ENCODE measurements around the gene NFIA. TPM values are rescaled to one million over a fixed set of nuclear protein-coding genes. Genes with fewer than 3 reads are reported as not detected.

Gene NFIA
- total RNA-seq, result 31.3 TPM

GRCh38 chr1:61082311-61083012 is at the start of gene NFIA:
Gene NFIA (plus strand): TSS chr1:61082561.
- Histone ChIP-seq H3K27me3 (ENCODE audit: control insufficient read depth in 3 of 3, insufficient read depth in 3 of 3, low read length in 3 of 3) (no peaks in the 10 kb centered on the region), H3K36me3 (ENCODE audit: control insufficient read depth in 3 of 3, insufficient read depth in 3 of 3, low read length in 3 of 3) (peaks cover 0 to 2% (median 0%) of the 10 kb centered on the region in 3 donors), H3K27ac (ENCODE audit: low read depth, low read length) (peak within 1 kb of the TSS; percentile 88), H3K9ac (ENCODE audit: low read depth in 1 of 3, low read length in 3 of 3) (peak within 1 kb of the TSS; percentile 89 to 96 (median 94)), H3K4me1 (ENCODE audit: control insufficient read depth in 3 of 3, insufficient read depth in 3 of 3, low read length in 3 of 3) (peaks cover 28 to 45% (median 36%) of the 10 kb centered on the region in 3 donors), H3K9me3 (ENCODE audit: control insufficient read depth in 3 of 3, low read length in 3 of 3) (no peaks in the 10 kb centered on the region), H3K4me3 (ENCODE audit: low read length in 3 of 3) (peak within 1 kb of the TSS; percentile 88 to 94 (median 89))

- Histone ChIP-seq H3K36me3 (ENCODE audit: control insufficient read depth in 3 of 3, insufficient read depth in 3 of 3, low read length in 3 of 3) (no peaks in the 10 kb centered on the region), H3K4me3 (ENCODE audit: low read length in 3 of 3) (no peak overlapping the region), H3K9ac (ENCODE audit: low read depth in 1 of 3, low read length in 3 of 3) (no peak overlapping the region), H3K27me3 (ENCODE audit: control insufficient read depth in 3 of 3, insufficient read depth in 3 of 3, low read length in 3 of 3) (no peaks in the 10 kb centered on the region), H3K9me3 (ENCODE audit: control insufficient read depth in 3 of 3, low read length in 3 of 3) (no peaks in the 10 kb centered on the region), H3K27ac (ENCODE audit: low read depth, low read length) (no peak overlapping the region), H3K4me1 (ENCODE audit: control insufficient read depth in 3 of 3, insufficient read depth in 3 of 3, low read length in 3 of 3) (no peaks in the 10 kb centered on the region)
Observed at GRCh38 chr1:61035880-61036279, 46.5 kb upstream of the NFIA start.

GRCh38 chr1:61042466-61043009 is 39.8 kb upstream of the NFIA start:
- peak overlapping the region; percentile 83 for H3K27ac ChIP-seq (ENCODE audit: low read depth, low read length)
- H3K9me3 ChIP-seq (ENCODE audit: control insufficient read depth in 3 of 3, low read length in 3 of 3), result no peaks in the 10 kb centered on the region
- H3K36me3 ChIP-seq (ENCODE audit: control insufficient read depth in 3 of 3, insufficient read depth in 3 of 3, low read length in 3 of 3), result no peaks in the 10 kb centered on the region
- peak overlapping the region; percentile 62 to 77 (median 72) for H3K4me3 ChIP-seq (ENCODE audit: low read length in 3 of 3)
- H3K9ac ChIP-seq (ENCODE audit: low read depth in 1 of 3, low read length in 3 of 3), result peak overlapping the region; percentile 44 to 86 (median 77)
- H3K4me1 ChIP-seq (ENCODE audit: control insufficient read depth in 3 of 3, insufficient read depth in 3 of 3, low read length in 3 of 3), result peaks cover 2 to 5% (median 4%) of the 10 kb centered on the region in 3 donors
- no peaks in the 10 kb centered on the region for H3K27me3 ChIP-seq (ENCODE audit: control insufficient read depth in 3 of 3, insufficient read depth in 3 of 3, low read length in 3 of 3)

- no peaks in the 10 kb centered on the region for H3K27me3 ChIP-seq (ENCODE audit: control insufficient read depth in 3 of 3, insufficient read depth in 3 of 3, low read length in 3 of 3)
- no peaks in the 10 kb centered on the region for H3K36me3 ChIP-seq (ENCODE audit: control insufficient read depth in 3 of 3, insufficient read depth in 3 of 3, low read length in 3 of 3)
- H3K9me3 ChIP-seq (ENCODE audit: control insufficient read depth in 3 of 3, low read length in 3 of 3), result no peaks in the 10 kb centered on the region
- peaks cover 2 to 5% (median 4%) of the 10 kb centered on the region in 3 donors for H3K4me1 ChIP-seq (ENCODE audit: control insufficient read depth in 3 of 3, insufficient read depth in 3 of 3, low read length in 3 of 3)
- H3K9ac ChIP-seq (ENCODE audit: low read depth in 1 of 3, low read length in 3 of 3), result peak overlapping the region; percentile 77 to 86 (median 81)
- peak overlapping the region; percentile 83 for H3K27ac ChIP-seq (ENCODE audit: low read depth, low read length)
- H3K4me3 ChIP-seq (ENCODE audit: low read length in 3 of 3), result peak overlapping the region; percentile 62 to 77 (median 72)
Observed at GRCh38 chr1:61043010-61043820, 39.1 kb upstream of the NFIA start.

- Histone ChIP-seq H3K4me3 (ENCODE audit: low read length in 3 of 3) (no peak overlapping the region), H3K27ac (ENCODE audit: low read depth, low read length) (no peak overlapping the region), H3K9ac (ENCODE audit: low read depth in 1 of 3, low read length in 3 of 3) (no peak overlapping the region), H3K4me1 (ENCODE audit: control insufficient read depth in 3 of 3, insufficient read depth in 3 of 3, low read length in 3 of 3) (peaks cover 6 to 9% (median 6%) of the 10 kb centered on the region in 3 donors), H3K27me3 (ENCODE audit: control insufficient read depth in 3 of 3, insufficient read depth in 3 of 3, low read length in 3 of 3) (no peaks in the 10 kb centered on the region), H3K9me3 (ENCODE audit: control insufficient read depth in 3 of 3, low read length in 3 of 3) (no peaks in the 10 kb centered on the region), H3K36me3 (ENCODE audit: control insufficient read depth in 3 of 3, insufficient read depth in 3 of 3, low read length in 3 of 3) (no peaks in the 10 kb centered on the region)
Observed at GRCh38 chr1:61046434-61046833, 35.9 kb upstream of the NFIA start.

GRCh38 chr1:61047061-61047460 is 35.3 kb upstream of the NFIA start:
- Histone ChIP-seq H3K27ac (ENCODE audit: low read depth, low read length) (no peak overlapping the region), H3K4me3 (ENCODE audit: low read length in 3 of 3) (no peak overlapping the region), H3K4me1 (ENCODE audit: control insufficient read depth in 3 of 3, insufficient read depth in 3 of 3, low read length in 3 of 3) (peaks cover 7 to 11% (median 10%) of the 10 kb centered on the region in 3 donors), H3K27me3 (ENCODE audit: control insufficient read depth in 3 of 3, insufficient read depth in 3 of 3, low read length in 3 of 3) (no peaks in the 10 kb centered on the region), H3K9ac (ENCODE audit: low read depth in 1 of 3, low read length in 3 of 3) (no peak overlapping the region), H3K9me3 (ENCODE audit: control insufficient read depth in 3 of 3, low read length in 3 of 3) (no peaks in the 10 kb centered on the region), H3K36me3 (ENCODE audit: control insufficient read depth in 3 of 3, insufficient read depth in 3 of 3, low read length in 3 of 3) (no peaks in the 10 kb centered on the region)

GRCh38 chr1:61049850-61050540 is 32.4 kb upstream of the NFIA start:
- Histone ChIP-seq H3K9me3 (ENCODE audit: control insufficient read depth in 3 of 3, low read length in 3 of 3) (no peaks in the 10 kb centered on the region), H3K9ac (ENCODE audit: low read depth in 1 of 3, low read length in 3 of 3) (peak overlapping the region; percentile 67 to 91 (median 79)), H3K27ac (ENCODE audit: low read depth, low read length) (peak overlapping the region; percentile 93), H3K27me3 (ENCODE audit: control insufficient read depth in 3 of 3, insufficient read depth in 3 of 3, low read length in 3 of 3) (no peaks in the 10 kb centered on the region), H3K36me3 (ENCODE audit: control insufficient read depth in 3 of 3, insufficient read depth in 3 of 3, low read length in 3 of 3) (no peaks in the 10 kb centered on the region), H3K4me3 (ENCODE audit: low read length in 3 of 3) (peak overlapping the region; percentile 76 to 84 (median 77)), H3K4me1 (ENCODE audit: control insufficient read depth in 3 of 3, insufficient read depth in 3 of 3, low read length in 3 of 3) (peaks cover 22 to 29% (median 28%) of the 10 kb centered on the region in 3 donors)

- Histone ChIP-seq H3K27me3 (ENCODE audit: control insufficient read depth in 3 of 3, insufficient read depth in 3 of 3, low read length in 3 of 3) (no peaks in the 10 kb centered on the region), H3K4me3 (ENCODE audit: low read length in 3 of 3) (peak overlapping the region; percentile 76 to 84 (median 77)), H3K9ac (ENCODE audit: low read depth in 1 of 3, low read length in 3 of 3) (peak overlapping the region; percentile 67 to 91 (median 79)), H3K27ac (ENCODE audit: low read depth, low read length) (peak overlapping the region; percentile 93), H3K9me3 (ENCODE audit: control insufficient read depth in 3 of 3, low read length in 3 of 3) (no peaks in the 10 kb centered on the region), H3K4me1 (ENCODE audit: control insufficient read depth in 3 of 3, insufficient read depth in 3 of 3, low read length in 3 of 3) (peaks cover 25 to 31% (median 29%) of the 10 kb centered on the region in 3 donors), H3K36me3 (ENCODE audit: control insufficient read depth in 3 of 3, insufficient read depth in 3 of 3, low read length in 3 of 3) (no peaks in the 10 kb centered on the region)
Observed at GRCh38 chr1:61050541-61051442, 31.6 kb upstream of the NFIA start.

- peak overlapping the region; percentile 67 to 91 (median 79) for H3K9ac ChIP-seq (ENCODE audit: low read depth in 1 of 3, low read length in 3 of 3)
- H3K4me1 ChIP-seq (ENCODE audit: control insufficient read depth in 3 of 3, insufficient read depth in 3 of 3, low read length in 3 of 3), result peaks cover 27 to 31% (median 29%) of the 10 kb centered on the region in 3 donors
- H3K4me3 ChIP-seq (ENCODE audit: low read length in 3 of 3), result peak overlapping the region; percentile 76 to 84 (median 77)
- no peaks in the 10 kb centered on the region for H3K9me3 ChIP-seq (ENCODE audit: control insufficient read depth in 3 of 3, low read length in 3 of 3)
- no peaks in the 10 kb centered on the region for H3K27me3 ChIP-seq (ENCODE audit: control insufficient read depth in 3 of 3, insufficient read depth in 3 of 3, low read length in 3 of 3)
- H3K27ac ChIP-seq (ENCODE audit: low read depth, low read length), result peak overlapping the region; percentile 93
- no peaks in the 10 kb centered on the region for H3K36me3 ChIP-seq (ENCODE audit: control insufficient read depth in 3 of 3, insufficient read depth in 3 of 3, low read length in 3 of 3)
Observed at GRCh38 chr1:61051443-61051718, 31.0 kb upstream of the NFIA start.

All from skeletal muscle tissue (tissue), 4 donors.